ENCODE measurements around the gene PRKCB.

PRKCB gene

DNA sequence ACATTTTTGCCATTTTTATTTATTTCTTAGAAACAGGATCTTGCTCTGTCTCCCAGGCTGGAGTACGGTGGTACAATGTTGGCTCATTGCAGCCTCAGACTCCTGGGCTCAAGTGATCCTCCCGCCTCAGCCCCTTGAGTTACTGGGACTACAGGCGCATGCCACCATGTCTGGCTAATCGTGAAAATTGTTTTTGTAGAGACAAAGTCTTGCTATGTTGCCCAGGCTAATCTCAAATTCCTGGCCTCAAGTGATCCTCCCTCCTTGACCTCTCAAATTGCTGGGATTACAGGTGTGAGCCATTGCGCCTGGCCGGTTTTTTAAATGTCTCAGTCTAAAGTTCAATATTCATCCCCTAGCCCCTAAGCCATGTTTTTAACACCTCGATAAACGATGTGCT lies 237.5 kb downstream of the PRKCB start:
- TF ChIP-seq, protein P1, sequence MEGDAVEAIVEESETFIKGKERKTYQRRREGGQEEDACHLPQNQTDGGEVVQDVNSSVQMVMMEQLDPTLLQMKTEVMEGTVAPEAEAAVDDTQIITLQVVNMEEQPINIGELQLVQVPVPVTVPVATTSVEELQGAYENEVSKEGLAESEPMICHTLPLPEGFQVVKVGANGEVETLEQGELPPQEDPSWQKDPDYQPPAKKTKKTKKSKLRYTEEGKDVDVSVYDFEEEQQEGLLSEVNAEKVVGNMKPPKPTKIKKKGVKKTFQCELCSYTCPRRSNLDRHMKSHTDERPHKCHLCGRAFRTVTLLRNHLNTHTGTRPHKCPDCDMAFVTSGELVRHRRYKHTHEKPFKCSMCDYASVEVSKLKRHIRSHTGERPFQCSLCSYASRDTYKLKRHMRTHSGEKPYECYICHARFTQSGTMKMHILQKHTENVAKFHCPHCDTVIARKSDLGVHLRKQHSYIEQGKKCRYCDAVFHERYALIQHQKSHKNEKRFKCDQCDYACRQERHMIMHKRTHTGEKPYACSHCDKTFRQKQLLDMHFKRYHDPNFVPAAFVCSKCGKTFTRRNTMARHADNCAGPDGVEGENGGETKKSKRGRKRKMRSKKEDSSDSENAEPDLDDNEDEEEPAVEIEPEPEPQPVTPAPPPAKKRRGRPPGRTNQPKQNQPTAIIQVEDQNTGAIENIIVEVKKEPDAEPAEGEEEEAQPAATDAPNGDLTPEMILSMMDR (IDR thresholded peaks at IDR 0.05), result no peak
- Histone ChIP-seq H3K27ac (no peak overlapping the region), H3K4me3 (no peak overlapping the region)
- no peak for DNase-seq (ENCODE audit: low spot score)

DNA sequence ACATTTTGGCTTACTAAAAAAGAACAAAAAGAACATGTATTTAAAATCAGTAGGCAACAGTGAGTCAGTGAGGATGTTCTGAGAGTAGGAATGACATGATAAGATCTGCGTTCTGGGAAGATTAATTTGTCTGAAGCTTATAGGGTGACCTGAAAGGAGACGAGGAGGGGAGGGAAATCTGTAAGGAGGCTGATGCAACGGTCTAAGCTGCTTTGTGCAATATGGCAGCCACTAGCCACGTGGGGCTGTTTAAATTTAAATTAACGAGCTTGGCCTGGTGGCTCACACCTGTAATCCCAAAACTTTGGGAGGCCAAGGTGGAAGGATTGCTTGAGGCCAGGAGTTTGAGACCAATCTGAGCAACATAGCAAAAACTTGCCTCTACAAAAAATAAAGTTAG lies 238.8 kb downstream of the PRKCB start:
- Histone ChIP-seq H3K27ac (no peak overlapping the region), H3K4me3 (no peak overlapping the region)
- DNase-seq (ENCODE audit: low spot score), result no peak
- TF ChIP-seq, protein P1 (IDR thresholded peaks at IDR 0.05), result no peak

DNA sequence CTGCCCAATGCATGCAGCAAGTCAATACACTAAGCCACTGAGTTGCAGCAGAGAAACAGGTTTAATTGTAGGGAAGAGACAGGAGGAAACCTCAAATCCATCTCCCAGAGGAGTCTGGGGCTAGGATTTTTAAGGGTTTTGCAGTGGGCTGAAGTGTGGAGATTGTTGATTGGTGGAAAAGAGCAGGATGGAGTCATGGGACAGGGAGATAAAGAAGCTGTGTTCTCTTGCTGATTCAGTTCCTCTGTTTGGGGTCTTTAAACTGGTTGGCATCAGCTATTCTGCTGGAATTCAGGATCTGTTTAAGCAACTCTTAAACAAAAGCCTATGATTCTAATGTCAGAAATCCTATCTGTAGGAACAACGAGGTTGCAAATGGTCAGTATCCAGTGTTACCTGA lies 239.5 kb downstream of the PRKCB start:
- DNase-seq (ENCODE audit: low spot score), result no peak
- TF ChIP-seq, protein P1 (IDR thresholded peaks at IDR 0.05), result no peak
- H3K27ac ChIP-seq, result no peak overlapping the region
- no peak overlapping the region for H3K4me3 ChIP-seq

DNA sequence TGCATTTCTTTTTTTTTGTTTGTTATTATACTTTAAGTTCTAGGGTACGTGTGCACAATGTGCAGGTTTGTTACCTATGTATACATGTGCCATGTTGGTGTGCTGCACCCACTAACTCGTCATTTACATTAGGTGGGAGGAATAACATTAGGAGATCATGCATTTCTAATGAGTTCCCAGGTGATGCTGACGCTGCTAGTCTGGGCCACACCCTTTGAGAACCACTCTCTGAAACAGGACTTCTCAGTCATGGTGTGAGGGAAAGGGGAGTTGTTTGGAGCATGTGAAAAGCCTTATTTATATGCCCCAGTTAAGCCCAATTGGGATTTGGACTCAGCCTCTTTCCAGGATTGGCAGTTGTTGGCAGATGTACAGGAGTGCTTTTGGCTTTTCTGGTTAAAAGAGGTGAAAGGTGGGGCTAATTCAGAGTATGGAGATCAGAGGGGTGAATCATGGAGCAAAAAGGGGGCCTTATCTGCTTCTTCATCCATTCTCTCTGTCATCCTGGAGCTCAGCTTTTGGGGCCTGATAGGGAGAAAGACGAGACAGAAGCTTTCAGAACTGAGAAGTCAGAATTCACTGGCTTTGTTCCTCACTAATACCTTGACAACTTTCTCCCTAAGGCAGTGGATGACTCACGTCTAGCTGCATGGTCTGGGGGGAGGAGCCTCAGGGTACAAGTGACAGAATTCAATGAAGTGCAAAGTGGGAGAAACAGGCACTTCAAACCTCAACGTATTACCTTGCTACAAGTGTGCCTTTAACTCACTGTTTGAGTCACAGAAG lies 240.3 kb downstream of the PRKCB start:
- DNase-seq (ENCODE audit: low spot score), result no peak
- TF ChIP-seq, protein P1 (IDR thresholded peaks at IDR 0.05), result no peak
- no peak overlapping the region for H3K4me3 ChIP-seq
- H3K27ac ChIP-seq, result no peak overlapping the region

DNA sequence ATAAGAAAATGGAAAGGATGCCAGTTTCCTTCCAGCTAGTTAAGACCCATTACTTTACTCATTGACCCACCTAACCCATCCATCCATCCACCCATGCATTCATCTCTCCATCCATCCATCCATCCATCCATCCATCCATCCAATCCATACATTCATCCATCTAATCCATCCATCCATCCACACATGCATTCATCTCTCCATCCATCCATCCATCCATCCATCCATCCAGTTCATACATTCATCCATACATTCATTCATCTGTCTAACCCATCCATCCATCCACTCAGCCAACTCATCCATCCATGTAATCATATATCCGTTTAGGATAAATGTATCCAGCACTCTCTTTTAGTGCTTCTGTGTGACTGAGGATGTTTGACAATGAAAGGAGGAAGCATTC lies 241.5 kb downstream of the PRKCB start:
- Histone ChIP-seq H3K4me3 (no peak overlapping the region), H3K27ac (no peak overlapping the region)
- TF ChIP-seq, protein P1 (IDR thresholded peaks at IDR 0.05), result no peak
- DNase-seq (ENCODE audit: low spot score), result no peak

DNA sequence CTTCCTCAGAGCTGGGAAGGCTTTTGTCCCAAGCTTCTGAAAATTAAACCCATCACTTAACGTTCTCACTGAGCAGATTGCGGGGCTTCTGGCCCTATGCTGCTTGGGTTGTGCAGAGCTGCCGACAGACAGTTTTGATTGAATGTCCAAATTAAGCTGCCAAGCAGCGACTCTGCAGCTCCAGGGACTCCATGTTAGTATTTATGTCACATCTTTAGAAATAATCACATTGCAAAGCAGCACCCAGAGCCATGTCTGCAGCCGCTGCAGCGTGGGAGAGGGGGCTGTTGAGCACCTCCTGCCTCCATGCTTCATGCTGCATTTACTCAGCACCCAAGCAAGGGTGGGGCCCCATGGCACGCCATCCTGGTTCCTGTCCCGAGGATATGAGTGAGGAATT lies 242.2 kb downstream of the PRKCB start:
- DNase-seq (ENCODE audit: low spot score), result no peak
- TF ChIP-seq, protein P1 (IDR thresholded peaks at IDR 0.05), result no peak
- Histone ChIP-seq H3K27ac (no peak overlapping the region), H3K4me3 (no peak overlapping the region)

DNA sequence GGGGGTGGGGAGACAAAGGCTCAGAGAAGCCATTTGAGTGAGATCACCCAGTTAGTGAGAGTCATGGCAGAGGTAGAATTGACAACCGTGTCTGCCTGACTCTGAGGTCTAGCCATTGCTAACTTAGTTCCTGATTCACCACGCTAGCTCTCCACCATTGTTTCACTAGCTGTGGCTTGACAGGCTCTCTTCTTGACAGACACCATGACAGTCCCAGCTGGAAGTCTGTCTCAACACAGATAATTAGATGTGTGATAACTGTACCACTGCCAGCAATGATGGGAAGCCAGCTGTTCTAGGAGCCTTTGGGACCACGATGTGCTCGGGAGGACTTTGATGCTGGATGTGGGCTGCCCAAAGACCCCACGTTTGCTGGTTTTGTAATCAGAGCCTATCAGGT lies 249.9 kb downstream of the PRKCB start:
- DNase-seq (ENCODE audit: low spot score), result no peak
- TF ChIP-seq, protein P1 (IDR thresholded peaks at IDR 0.05), result no peak
- Histone ChIP-seq H3K4me3 (no peak overlapping the region), H3K27ac (no peak overlapping the region)
